OCI-LY7 (cell line): ENCODE data around the gene TEDC1.

Experiments used
- EZH2phosphoT487 ChIP-seq: fragments of 200-600 bp; sonication (generic); IDR thresholded peaks from 2 replicates; pipeline ENCODE4 v1.6.1; 2018; ENCODE audit warnings: low read depth, borderline replicate concordance, mild to moderate bottlenecking, mixed run types, antibody characterized with exemption, low read length, moderate library complexity, mixed read lengths
- TF ChIP-seq, protein P1 (sequence below): fragments of 200-600 bp; sonication (generic); conservative IDR thresholded peaks from 2 replicates; pipeline ENCODE4 v1.5.1; 2014; ENCODE audit warnings: mild to moderate bottlenecking, antibody characterized with exemption, low read length, moderate library complexity, mixed read lengths

DNA sequence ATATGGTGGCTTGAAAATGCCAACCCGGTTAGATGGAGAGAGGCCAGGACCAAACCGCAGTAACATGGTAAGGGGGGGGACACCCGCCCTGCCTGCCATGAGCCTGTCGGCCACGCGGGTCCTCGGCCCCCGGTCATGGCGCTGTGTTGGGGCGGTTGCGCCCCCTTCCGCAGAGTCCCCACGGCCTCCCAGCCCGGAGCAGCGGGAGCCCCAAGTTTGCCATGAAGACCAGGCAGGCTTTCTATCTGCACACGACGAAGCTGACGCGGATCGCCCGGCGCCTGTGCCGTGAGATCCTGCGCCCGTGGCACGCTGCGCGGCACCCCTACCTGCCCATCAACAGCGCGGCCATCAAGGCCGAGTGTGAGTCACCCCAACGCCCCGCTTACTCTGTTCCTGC is 26.5 kb upstream of the TEDC1 start:
- TF ChIP-seq, protein P1, sequence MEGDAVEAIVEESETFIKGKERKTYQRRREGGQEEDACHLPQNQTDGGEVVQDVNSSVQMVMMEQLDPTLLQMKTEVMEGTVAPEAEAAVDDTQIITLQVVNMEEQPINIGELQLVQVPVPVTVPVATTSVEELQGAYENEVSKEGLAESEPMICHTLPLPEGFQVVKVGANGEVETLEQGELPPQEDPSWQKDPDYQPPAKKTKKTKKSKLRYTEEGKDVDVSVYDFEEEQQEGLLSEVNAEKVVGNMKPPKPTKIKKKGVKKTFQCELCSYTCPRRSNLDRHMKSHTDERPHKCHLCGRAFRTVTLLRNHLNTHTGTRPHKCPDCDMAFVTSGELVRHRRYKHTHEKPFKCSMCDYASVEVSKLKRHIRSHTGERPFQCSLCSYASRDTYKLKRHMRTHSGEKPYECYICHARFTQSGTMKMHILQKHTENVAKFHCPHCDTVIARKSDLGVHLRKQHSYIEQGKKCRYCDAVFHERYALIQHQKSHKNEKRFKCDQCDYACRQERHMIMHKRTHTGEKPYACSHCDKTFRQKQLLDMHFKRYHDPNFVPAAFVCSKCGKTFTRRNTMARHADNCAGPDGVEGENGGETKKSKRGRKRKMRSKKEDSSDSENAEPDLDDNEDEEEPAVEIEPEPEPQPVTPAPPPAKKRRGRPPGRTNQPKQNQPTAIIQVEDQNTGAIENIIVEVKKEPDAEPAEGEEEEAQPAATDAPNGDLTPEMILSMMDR = no peak
- TF ChIP-seq EZH2phosphoT487 = no peak
